ENCODE data around the gene FAM216A.
"Not testable (repeated sequence)": the region's sequence is repeated elsewhere in the genome, so short reads cannot be mapped to it uniquely, and the experiment has no call there.

The FAM216A gene

GRCh38 chr12:110514363-110514762, 45.7 kb downstream of the FAM216A start:
- DNase-seq (ENCODE audit: extremely low read depth, low read depth) = no peak
- TF ChIP-seq, protein P1, sequence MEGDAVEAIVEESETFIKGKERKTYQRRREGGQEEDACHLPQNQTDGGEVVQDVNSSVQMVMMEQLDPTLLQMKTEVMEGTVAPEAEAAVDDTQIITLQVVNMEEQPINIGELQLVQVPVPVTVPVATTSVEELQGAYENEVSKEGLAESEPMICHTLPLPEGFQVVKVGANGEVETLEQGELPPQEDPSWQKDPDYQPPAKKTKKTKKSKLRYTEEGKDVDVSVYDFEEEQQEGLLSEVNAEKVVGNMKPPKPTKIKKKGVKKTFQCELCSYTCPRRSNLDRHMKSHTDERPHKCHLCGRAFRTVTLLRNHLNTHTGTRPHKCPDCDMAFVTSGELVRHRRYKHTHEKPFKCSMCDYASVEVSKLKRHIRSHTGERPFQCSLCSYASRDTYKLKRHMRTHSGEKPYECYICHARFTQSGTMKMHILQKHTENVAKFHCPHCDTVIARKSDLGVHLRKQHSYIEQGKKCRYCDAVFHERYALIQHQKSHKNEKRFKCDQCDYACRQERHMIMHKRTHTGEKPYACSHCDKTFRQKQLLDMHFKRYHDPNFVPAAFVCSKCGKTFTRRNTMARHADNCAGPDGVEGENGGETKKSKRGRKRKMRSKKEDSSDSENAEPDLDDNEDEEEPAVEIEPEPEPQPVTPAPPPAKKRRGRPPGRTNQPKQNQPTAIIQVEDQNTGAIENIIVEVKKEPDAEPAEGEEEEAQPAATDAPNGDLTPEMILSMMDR (IDR thresholded peaks at IDR 0.05; ENCODE audit: low read depth, low read length, missing control alignments) = no peak
- H3K4me3 ChIP-seq (replicated peaks; ENCODE audit: low read depth, low read length) = no peak overlapping the region

- no peak for DNase-seq (ENCODE audit: extremely low read depth, low read depth)
- H3K4me3 ChIP-seq (replicated peaks; ENCODE audit: low read depth, low read length) = no peak overlapping the region
- TF ChIP-seq, protein P1 (IDR thresholded peaks at IDR 0.05; ENCODE audit: low read depth, low read length, missing control alignments) = no peak
These were observed 48.4 kb downstream of the FAM216A start for GRCh38 chr12:110516995-110517394.

DNA sequence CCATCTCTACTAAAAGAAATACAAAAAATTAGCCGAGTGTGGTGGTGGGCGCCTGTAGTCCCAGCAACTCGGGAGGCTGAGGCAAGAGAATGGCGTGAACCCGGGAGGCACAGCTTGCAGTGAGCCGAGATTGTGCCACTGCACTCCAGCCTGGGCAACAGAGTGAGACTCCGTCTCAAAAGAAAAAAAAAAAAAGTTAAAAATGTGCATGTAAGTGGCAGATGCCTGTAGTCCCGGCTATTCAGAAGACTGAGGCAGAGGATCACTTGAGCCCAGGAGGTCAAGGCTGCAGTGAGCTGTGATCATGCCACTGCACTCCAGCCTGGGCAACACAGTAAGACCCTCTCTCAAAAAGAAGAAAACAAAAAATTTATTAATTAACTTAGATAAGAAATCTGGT, 49.4 kb downstream of the FAM216A start:
- not testable (repeated sequence) for DNase-seq (ENCODE audit: extremely low read depth, low read depth)

DNA sequence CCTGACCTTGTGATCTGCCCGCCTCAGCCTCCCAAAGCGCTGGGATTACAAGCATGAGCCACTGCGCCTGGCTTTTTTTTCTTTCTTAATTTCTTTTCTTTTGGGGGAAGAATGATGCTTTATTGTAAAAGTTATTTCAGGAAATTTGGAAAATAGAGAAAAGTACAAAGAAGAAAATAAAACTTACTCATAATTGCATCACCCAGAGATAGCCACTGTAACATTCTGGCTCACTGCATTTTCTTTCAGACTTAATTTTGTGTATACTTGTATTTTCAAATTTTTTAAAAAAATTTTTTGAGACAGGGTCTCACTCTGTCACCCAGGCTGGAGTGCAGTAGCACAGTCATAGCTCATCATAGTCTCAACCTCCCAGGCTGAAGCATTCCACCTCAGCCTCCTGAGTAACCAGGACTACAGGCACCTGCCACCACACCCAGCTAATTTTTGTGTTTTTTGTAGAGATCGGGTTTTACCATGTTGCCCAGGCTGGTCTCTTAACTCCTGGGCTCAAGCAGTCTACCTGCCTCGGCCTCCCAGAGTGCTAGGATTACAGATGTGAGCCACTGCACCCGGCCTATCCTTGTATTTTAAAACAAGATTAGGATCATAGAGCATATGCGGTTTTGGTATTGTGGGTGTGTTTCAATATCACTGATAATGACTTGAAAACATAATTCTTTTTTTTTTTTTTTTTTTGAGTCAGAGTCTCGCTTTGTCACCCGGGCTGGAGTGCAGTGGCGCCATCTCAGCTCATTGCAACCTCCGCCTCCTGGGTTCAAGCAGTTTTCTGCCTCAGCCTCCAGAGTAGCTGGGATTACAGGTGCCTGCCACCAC, 52.4 kb downstream of the FAM216A start:
- DNase-seq (ENCODE audit: extremely low read depth, low read depth); H3K4me3 ChIP-seq (replicated peaks; ENCODE audit: low read depth, low read length): not testable (repeated sequence)

More for the DNA sequence above, 49.4 kb downstream of the FAM216A start:
- not testable (repeated sequence) for H3K4me3 ChIP-seq (replicated peaks; ENCODE audit: low read depth, low read length)

DNA sequence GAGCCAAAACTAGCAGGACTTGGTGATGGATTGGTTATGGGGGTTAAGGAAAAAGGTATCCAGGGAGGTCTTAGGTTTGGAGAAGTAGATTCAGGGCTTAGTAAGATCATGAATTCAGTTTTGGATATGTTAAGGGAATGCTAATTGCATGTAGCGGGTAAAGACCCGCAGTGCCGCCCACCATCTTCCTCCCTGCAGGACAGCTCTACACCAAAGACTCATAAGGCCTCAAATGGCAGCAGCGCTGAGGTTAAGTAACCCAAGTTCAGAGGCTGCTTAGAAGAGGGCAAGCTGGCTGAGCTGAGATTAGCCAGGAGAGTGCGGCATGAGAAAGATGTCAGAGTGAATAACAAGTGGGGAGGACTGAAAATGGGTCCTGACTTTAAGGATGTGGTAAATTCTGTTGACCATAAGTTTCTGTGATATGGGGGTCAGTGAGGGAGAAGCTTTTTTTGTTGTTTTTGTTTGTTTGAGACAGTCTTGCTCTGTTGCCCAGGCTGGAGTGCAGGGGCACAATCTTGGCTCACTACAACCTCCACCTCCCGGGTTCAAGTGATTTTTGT, 59.7 kb downstream of the FAM216A start:
- H3K4me3 ChIP-seq (replicated peaks; ENCODE audit: low read depth, low read length) = no peak overlapping the region
- TF ChIP-seq, protein P1 (IDR thresholded peaks at IDR 0.05; ENCODE audit: low read depth, low read length, missing control alignments) = no peak
- no peak for DNase-seq (ENCODE audit: extremely low read depth, low read depth)

DNA sequence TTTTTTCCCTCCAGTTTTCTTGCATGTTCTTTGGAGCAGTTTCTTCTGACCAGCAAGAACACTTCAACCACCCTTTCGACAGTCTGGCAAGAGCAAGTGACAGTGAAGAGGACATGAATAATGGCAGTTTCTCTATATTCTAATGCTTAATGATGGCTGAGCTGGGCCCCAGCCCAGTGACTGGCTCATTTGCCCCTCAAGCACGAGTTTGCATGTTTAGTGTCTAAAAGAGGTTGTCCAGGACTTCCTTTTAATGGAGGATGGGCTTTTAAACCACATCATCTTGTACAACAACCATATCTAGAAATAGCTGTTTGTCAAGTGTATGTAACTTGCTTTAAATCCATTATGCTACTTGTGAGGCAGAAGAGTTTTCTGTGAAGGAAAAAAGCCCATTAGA, 61.9 kb downstream of the FAM216A start:
- TF ChIP-seq, protein P1 (IDR thresholded peaks at IDR 0.05; ENCODE audit: low read depth, low read length, missing control alignments) = no peak
- no peak for DNase-seq (ENCODE audit: extremely low read depth, low read depth)
- H3K4me3 ChIP-seq (replicated peaks; ENCODE audit: low read depth, low read length) = no peak overlapping the region

- H3K4me3 ChIP-seq (replicated peaks; ENCODE audit: low read depth, low read length) = no peak overlapping the region
- TF ChIP-seq, protein P1 (IDR thresholded peaks at IDR 0.05; ENCODE audit: low read depth, low read length, missing control alignments) = no peak
- no peak for DNase-seq (ENCODE audit: extremely low read depth, low read depth)
These were observed 63.2 kb downstream of the FAM216A start for GRCh38 chr12:110531741-110532333.

All from HFF-Myc (cell line).